DMS79 treated with DMSO at 0.1 percent for 48 hours (cell line): ENCODE measurements around the gene SAFB.

Experiments used
- DNase-seq: peaks from one replicate; lab custom pipeline; 2025; lab: John Stamatoyannopoulos, UW

SAFB gene

DNA sequence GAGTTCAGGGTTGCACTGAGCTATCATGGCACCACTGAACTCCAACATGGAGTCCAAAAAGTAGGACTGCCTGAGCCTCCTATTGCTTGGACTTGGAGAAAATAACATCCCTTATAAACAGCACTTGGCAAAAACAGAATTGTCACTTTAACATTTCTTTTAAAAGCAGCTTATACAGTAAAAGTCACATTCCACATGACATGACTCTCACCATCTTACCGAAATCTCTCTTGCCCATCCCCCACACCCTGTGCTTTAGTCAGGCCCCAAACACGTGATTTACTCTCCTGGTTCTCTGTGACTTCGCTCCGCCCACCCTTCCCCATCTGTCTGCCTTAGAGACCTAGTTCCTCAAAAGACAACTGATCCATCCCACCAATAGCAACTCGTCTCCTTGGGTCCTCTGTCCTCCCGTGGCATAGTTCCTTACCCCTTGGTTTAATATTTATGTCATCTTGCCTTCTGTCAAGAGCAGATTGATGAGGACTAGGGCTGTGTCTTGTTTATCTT lies 4.6 kb downstream of the SAFB start:
- DNase-seq, result no peak

GRCh38 chr19:5628461-5628860 lies 5.6 kb downstream of the SAFB start:
- no peak for DNase-seq

DNA sequence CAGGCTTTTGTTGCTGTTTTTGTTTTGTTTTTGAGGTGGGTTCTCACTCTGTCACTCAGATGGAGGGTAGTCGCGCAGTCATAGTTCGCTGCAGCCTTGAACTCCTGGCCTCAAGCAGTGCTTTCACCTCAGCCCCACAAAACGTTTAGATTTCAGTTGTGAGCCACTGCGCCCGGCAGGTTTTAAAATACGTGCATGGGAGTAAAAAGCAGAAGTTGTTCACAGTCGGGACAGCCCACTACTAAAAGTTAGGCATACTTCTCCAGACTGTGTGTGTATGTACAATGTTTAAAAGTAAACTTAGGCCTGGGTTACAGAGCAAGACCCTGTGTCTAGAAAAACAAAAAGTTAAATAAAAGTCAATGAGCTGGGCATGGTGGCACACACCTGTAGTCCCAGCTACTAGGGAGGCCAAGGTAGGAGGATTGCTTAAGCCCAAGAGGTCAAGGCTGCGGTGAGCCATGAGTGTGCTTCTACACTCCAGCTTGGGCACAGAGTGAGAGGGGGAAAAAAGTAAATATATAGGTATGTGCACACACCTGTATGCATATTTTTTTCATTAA lies 6.1 kb downstream of the SAFB start:
- no peak for DNase-seq

GRCh38 chr19:5631567-5632240 lies 8.8 kb downstream of the SAFB start:
- no peak for DNase-seq

DNA sequence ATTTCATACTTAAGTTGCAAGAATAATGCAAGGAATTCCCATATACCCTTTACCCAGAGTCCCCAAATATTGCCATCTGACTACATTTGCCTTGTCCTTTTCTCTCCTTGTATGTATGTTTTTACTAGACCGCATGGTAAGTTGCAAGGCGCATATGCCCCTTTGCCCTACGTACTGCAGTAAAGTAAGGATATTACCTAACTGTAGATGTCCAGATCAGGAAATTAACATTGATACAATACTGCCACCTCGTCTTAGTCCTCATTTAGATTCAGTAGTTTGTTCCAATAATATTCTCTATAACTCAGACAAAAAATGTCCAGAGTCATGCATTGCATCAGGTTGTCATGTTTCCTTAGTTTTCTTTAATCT lies 9.3 kb downstream of the SAFB start:
- DNase-seq, result no peak

DNA sequence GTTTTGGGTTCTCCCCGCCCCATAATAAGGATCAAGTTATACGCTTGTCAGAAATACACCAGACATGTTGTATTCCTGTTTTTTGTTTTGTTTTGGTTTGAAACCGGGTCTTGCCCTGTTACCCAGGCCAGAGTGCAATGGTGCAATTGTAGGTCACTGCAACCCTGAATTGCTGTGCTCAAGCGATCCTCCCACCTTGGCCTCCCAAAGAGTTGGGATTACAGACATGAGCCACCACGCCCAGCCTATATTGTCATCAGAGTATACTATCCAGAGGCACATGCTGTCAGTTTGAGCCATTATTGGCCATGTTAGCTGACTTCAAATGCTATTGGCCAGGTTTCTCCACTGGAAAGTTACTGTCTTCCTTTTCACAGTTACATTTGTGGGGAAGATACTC lies 9.8 kb downstream of the SAFB start:
- DNase-seq, result no peak

GRCh38 chr19:5635427-5635826 lies 12.5 kb downstream of the SAFB start:
- no peak for DNase-seq

DNA sequence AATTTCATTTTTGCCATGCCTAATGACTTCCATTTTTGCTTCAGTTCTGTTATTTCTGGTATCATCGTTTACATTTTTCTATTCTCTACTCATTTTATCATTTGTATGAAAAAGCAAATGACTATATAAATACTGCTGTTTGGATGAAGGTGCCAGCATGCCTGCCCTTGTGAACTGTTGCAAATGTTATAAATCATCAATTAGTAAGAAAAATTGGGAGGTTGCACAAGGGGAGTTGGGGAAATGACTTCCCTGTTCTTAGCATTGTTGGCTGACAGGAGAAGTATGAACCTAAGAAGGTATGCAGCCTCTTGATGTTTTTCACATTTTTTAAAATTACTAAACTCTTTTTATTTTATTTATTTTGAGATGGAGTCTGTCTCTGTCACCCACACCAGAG lies 15.1 kb downstream of the SAFB start:
- no peak for DNase-seq

GRCh38 chr19:5641171-5641570 lies 18.3 kb downstream of the SAFB start:
- DNase-seq, result no peak

- DNase-seq, result no peak
Observed at GRCh38 chr19:5642204-5642603, 19.3 kb downstream of the SAFB start.

DNA sequence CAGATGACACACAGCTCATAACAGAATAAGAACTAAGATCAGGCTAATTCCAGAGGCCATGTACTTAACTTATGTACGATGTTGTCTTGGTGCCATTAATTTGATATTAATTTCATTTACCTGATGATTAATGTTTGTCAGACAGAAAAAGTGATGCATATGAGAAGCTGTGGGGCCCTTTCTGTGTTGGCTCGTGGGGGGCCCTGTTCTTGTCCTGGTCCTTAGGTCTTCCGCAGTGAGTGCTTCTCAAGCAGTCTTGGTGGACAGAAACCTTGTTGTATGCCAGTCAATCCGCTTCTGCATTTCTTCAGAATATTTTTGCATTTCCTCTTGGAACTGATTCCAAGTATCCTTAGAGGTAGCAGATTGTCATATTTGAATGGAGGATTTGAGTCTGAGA lies 20.2 kb downstream of the SAFB start:
- DNase-seq, result no peak

DNA sequence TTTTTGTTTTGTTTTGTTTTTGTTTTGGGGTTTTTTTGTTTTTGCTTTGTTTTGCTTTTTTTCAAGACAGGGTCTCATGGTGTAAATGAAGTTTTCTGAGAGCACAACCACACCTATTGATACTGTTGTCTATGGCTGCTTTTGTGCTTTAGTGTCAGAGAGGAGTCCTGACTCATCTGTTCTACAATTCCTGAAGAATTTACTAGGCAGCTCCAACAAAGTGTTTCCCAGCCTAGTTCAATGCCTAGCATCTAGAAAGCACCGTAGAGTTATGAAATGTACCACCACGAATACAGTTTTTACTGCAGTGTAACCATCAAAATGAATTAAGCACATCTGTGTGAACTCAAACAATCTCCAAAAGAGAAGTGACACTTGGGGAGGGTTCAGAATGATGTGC lies 21.2 kb downstream of the SAFB start:
- no peak for DNase-seq

DNA sequence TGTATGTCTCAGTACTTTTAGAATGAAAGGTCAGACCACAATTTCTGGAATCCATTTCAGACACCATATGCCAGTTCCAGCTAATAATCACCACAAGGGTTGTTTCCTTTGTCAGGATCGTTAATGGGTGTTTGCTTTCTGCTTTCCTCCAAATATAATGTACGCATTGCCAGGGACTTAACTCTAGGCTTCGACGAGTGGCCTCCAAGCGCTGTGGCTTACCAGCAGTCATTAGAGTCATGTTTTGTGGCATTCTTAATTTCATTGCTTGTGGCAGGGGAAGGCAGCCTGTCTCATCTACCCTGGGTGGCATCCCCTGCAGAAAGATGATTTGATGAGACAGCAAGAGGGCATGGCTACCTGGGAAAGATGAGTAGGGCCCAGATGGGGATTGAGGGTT lies 22.5 kb downstream of the SAFB start:
- DNase-seq, result no peak

DNA sequence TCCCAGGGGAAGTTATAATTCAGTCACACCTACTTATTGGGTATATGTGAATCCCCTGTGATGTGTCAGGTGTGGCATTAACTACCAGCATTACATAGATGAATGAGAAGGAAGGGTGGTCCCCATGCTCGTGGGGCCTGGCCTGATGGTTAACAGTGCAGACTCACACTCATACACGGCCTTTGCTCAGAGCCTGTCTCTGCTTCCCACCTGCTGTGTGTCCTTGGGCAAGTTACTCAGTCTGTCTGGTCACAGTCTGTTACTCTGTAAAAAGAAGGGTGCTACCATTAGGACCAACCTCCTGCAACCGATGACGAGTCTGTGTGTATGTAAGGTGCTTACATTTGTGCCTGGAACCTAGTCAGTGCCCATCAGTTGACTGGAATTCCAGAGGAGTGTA lies 23.8 kb downstream of the SAFB start:
- no peak for DNase-seq

DNA sequence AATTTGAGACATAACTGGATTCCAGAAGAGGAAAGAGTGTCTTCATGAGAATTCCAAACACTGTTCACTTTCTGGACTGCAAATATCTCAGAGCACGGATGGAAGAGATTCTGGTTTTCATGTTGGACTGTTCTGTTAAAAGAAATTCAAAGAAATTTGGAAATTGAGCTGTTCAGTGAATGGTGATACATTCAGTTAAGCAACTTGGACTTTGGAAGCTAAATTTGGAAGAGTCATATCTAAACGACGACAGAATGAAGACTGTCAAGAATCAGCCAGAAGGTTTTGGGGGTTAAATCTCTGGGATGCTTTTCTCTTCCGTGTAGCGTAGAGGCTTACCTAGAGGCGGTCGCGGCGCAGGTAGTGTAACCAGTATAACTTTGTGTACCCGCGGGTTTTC lies 25.6 kb downstream of the SAFB start:
- DNase-seq, result no peak

GRCh38 chr19:5651361-5651760 lies 28.5 kb downstream of the SAFB start:
- DNase-seq, result no peak

GRCh38 chr19:5652261-5652660 lies 29.4 kb downstream of the SAFB start:
- no peak for DNase-seq

GRCh38 chr19:5654931-5655330 lies 32.0 kb downstream of the SAFB start:
- DNase-seq, result no peak

DNA sequence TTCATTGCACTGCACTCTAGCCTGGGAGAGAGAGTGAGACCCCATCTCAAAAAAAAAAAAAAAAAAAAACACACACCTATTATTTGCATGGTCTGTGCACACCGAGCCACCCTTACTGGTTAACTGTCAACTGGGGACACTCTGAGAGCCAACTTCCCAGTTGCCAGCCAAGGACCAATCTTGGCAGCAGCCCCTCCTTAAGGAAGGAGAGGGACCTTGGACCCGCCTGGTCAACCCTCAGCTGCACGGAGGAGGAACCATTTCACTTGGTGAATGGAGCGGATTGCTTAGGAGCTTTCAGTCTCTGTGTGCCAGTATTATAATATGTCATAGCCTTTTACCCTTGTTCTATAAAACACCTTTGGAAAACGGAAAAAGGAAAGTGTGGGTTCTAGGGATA lies 32.5 kb downstream of the SAFB start:
- no peak for DNase-seq

GRCh38 chr19:5661483-5661882 lies 38.6 kb downstream of the SAFB start:
- DNase-seq, result no peak

DNA sequence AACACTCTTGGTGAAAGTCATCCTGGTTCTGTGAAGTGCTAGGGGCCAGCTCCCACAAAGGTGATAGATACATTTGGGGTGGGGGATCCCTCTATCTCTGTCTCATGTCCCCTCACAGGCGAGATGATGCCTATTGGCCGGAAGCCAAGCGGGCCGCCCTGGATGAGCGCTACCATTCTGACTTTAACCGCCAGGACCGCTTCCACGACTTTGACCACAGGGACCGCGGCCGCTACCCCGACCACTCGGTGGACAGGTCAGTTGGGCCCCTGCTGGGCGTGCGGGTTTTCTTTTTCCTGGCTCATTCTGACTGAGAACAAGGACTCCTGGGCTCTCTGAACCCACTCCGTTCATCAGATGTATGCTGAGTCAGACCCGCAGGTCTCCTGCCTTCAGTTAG lies 41.0 kb downstream of the SAFB start:
- DNase-seq, result no peak

GRCh38 chr19:5664515-5664914 lies 41.6 kb downstream of the SAFB start:
- DNase-seq, result no peak

- no peak for DNase-seq
Observed at GRCh38 chr19:5665781-5666513, 43.1 kb downstream of the SAFB start.
